ENCODE measurements around the gene DPM2.

The DPM2 gene

DNA sequence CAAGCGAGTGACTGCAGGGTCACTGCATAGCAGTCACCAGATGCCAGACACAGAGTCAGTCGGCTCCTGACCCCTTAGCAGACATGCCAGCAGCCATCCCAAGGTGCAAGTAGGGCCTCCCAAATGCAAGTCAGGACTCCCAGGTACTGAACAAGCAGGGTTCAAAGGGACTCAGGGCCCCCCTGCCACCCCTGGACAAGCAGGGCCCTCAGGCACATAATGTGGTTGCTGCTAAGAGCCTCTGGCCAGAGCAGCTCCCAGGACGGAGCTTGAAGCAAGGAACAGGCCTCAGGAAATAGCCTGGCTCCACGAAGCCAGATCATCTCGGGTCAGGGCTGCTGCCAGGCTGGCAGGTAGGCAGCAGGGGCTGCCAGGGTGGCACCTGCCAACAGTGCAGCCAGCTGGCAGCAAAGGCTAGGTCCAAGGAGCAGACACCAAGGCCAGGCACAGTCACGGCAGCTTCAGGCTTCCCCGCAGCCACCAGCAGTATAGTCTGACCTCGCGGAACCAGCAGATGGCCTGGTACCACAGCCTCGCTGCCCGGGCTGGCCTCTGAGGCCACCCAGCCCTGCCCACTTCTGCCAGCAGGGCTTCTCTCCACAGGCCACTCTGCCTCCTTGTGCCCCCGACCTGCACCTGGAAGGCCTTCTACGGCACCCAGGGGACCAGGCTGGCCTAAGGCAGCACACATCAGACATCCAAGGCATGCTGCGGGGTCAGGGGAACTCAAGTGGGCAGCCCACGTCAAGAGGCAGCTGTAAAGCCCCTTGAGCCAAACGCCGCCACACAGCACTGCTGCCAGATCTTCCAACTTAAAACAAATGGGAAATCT lies 35.7 kb upstream of the DPM2 start:
- DNase-seq (ENCODE audit: low read depth in 2 of 2), result no peak

DNA sequence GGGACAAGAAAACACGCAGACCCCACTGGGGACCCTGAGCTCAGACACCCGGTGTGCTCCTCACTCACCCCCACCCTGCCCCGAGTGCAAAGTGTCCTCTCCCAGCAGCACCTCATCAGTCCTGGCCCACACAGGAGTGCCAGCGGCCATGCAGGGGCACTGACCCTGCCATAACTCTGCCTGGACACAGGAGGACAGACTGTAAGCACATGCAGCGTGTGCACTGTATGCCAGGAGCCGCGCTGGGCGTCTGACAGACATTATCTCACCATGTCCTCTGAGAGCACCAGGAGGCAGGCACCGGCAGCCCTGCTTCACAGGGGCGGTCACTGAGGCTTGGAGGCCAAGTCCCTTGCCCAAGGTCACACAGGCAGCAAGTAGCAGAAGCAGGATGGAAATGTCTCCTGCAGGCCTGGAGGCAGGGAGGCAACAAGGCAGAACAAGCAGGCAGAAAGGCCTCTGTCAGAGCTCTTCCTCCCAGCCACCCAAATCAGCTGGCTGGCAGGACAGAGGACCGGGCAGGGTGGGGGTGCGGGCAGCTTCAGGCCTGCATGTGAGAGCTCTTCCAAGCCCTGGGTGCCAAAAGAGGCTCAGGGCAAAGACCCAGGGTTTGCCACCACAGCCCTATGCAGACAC lies 34.7 kb upstream of the DPM2 start:
- no peak for DNase-seq (ENCODE audit: low read depth in 2 of 2)

DNA sequence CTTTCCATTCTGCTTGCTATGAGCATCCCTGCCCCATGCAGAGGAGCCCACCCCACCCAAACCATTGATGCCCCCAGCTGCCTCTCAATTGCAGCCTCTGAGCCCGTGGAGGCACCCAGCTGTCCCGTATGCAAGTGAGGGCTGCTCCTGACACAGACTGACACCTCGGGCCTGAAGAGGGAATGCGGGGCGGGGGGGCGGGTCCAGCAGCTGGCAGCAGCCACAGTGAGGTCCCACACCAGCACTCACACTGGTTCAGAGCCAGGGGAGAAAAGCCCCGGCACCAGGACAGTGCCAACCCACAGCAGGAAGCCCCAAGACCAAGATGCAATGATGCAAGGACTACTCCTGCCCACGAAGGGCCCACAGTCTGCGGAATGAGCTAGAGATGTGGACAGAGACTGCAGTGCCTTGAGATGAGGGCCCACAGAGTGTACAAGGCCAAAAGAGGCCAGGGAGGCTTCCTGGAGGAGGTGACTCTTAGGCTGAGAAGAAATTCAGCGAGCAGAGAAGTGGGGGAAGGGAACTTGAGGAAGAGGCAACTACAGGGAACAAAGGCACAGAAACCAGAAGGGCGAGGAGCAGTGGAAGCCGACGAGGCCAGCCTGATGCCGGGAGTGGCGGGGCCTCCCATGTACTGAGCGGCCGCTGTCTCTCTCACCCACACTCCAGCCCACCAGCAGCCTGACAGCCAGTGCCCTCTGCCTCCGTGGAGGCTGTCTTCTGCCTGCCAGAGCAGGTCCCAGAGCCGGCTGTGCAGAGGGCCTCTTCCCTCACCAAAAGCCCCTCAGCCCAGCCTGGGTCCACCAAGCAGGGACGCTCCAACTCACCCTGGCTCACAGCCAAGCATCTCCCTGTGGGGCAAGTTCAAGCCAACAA lies 33.9 kb upstream of the DPM2 start:
- DNase-seq (ENCODE audit: low read depth in 2 of 2), result no peak

GRCh38 chr9:127970401-127971313 lies 33.0 kb upstream of the DPM2 start:
- peak in 1 of 2 donors; percentile 55 for DNase-seq (ENCODE audit: low read depth in 2 of 2)

DNA sequence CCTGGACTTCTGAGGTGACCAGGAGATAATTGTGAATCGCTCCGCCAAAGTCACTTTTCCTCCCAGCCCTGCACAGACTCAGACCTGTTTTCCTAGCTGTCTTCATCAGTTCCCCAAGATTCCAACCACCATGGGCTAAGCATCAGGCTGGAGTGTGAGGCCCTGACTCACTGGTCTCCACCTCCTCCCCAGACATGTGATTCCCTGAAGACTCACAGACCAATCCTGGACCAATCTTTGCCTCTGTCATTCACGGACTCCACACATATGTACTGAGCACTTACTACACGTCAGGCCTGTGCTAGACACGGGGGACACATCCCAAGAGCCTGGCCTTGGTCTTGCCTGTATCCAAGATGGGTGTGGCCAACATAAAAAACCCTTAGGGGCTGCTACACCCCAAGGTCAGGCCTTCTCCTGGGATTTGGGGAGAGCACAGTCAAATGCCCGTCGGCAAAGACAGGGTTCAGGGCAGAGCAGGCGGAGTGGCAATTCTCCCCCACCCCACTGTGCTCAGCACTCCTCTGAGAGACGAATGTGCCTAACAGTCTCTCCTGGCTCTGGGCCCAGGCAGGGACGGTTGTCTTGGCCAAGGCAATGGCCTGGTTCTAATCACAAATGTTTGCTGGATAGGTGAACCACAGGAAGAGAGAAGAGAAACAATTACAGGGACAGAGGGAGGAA lies 31.2 kb upstream of the DPM2 start:
- no peak for DNase-seq (ENCODE audit: low read depth in 2 of 2)

DNA sequence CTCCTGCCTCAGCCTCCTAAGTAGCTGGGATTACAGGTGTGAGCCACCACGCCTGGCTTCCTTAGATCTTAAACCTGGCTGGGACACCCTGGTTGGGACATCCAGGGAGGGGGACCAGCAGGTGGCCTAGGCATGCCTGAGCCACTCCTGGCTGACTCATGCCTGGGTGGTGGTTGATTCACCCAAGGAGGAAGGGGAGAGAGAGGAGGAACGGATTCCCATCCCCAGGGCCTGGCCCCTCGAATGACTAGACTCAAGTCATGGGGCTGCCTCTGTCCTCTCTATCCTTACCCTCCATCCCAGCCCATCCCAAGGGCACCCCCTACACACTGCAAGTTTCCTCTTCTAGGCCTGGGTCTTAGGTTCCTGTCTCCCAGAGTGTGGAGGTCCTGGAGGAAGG lies 30.4 kb upstream of the DPM2 start:
- no peak for DNase-seq (ENCODE audit: low read depth in 2 of 2)

GRCh38 chr9:127967151-127967809 lies 29.6 kb upstream of the DPM2 start:
- no peak for DNase-seq (ENCODE audit: low read depth in 2 of 2)

- no peak for DNase-seq (ENCODE audit: low read depth in 2 of 2)
Measured at GRCh38 chr9:127966416-127967150, 28.9 kb upstream of the DPM2 start.

- DNase-seq (ENCODE audit: low read depth in 2 of 2), result no peak
Measured at GRCh38 chr9:127965953-127966352, 28.3 kb upstream of the DPM2 start.

DNA sequence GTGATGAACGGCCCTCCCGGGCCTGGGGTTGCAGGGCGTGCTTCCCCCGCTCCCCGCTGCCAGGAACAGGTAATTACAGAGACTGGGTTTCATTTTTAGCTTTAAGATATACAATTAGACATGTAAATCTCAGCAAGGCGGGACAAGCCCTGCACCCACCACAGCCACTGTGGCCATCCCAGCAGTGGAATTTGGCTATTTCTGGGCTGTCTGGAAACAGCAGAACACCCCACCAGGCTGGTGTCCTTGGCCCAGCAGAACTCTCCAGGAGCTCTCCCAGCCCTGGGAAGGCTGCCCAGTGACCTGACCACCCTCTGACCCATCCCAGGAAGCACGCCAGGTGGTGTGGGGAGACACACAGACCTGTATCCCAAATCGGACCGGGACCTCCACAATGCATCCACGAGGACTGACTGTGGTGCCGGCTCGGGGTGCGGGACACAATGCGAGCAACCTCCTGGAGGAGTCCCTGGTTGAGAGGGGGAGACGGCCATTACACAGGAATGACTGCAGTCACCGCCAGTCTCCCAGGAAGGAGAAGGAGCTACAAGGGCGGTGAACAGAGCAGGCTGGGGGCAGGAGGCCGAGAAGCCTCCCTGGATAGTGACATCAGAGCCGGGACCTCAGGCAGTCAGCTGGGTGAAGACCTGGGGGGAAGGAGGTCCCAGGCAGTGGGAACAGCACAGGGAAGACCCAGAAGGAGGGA lies 25.9 kb upstream of the DPM2 start:
- DNase-seq (ENCODE audit: low read depth in 2 of 2), result no peak

- DNase-seq (ENCODE audit: low read depth in 2 of 2), result no peak
Measured at GRCh38 chr9:127963041-127963358, 25.3 kb upstream of the DPM2 start.

- no peak for DNase-seq (ENCODE audit: low read depth in 2 of 2)
Measured at GRCh38 chr9:127962278-127962677, 24.6 kb upstream of the DPM2 start.

DNA sequence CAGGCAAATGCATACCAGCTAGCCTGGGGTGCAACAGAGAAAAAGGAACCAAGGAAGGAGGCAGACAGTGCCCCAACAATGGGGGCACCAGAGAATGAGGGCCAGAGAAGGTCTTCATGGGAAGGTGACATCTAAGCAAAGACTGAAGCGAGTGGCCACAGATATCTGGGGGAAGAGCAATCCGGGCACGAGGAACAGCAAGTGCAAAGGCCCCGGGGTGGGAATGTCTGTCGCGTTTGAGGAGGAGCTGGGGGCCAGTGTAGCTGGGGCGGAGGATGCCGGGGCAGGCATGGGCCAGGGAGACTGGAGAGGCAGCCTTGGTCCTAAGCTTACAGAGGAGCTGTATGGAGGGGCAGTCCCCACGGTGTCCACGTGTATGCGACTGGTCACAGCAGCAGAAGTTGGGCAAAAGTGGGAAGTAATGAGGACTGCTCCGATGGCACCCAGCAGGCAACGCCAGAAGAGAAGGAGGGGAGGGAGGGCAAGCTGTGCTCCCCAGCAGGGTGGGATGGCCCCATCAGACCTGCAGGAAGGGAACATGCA lies 24.0 kb upstream of the DPM2 start:
- DNase-seq (ENCODE audit: low read depth in 2 of 2), result no peak

GRCh38 chr9:127961155-127961490 lies 23.5 kb upstream of the DPM2 start:
- DNase-seq (ENCODE audit: low read depth in 2 of 2), result no peak

DNA sequence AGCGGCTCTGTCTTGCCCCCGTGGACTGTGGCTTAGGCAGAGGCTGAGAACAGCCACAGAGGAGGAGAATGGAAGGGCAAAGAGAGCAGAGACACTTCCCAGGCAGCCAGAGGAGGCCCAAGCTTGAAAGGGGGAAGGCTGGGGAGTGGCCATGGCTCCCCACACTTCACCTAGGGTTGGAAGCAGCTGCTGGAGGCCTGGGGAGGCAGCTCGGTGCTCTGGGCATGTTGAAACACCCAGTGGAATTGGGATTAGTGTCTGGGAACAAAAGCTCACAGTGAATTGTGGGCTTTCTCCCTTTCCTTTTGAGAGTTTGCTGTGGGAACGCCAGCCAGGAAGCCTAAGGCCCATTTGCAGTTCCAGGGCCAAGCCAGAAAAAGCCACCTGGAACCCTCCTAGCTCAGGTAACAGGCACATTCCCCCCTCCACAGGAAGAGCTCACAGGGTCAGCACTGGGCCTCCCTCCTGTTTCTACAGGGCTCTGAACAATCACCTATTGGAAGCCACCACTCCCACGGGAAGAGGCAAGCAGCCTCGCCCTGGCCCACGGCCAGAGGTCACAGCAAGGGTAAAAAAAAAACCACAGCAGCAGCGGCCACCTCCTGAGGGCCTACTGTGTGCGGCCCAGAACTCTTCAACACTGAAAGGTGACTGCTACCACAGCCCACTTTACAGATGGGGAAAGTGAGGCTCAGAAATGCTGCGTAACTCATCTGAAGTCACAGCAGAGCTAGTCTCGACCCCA lies 22.9 kb upstream of the DPM2 start:
- DNase-seq (ENCODE audit: low read depth in 2 of 2), result no peak

DNA sequence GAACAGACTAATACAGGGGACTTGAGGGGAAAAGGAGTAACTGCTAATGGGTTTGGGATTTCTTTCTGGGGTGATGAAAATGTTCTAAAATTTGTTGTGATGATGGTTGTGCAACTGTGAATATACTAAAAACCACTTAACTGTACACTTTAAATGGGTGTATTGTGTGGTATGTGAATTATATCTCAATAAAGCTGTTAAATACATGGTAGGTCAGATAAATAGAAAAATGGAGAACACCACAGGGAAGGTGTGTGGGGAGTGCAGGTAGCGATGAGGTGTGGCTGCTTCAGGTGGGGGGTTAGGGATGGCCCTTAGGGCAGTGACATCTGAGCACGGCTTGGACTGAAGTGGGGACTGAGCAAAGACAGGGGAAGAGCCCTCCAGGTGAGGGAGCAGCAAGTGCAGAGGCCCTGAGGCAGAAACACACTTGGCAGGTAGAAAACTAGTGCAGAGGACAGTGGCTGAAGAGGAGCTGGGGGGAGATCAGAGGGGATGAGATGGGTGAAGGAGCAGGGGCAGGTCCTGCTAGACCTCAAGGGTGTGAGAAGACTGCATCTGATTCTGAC lies 22.3 kb upstream of the DPM2 start:
- no peak for DNase-seq (ENCODE audit: low read depth in 2 of 2)

- no peak for DNase-seq (ENCODE audit: low read depth in 2 of 2)
Measured at GRCh38 chr9:127959398-127959797, 21.7 kb upstream of the DPM2 start.

GRCh38 chr9:127958728-127959127 lies 21.1 kb upstream of the DPM2 start:
- DNase-seq (ENCODE audit: low read depth in 2 of 2), result no peak

Measured in stimulated activated CD4-positive, alpha-beta T cell treated with anti-CD3 and anti-CD28 coated beads, Interleukin-1b, Interleukin-23, amount 100 ng/mL, for 4 hours (primary cell).